ENCODE data around the gene EIF4G1. TPM values are rescaled to one million over a fixed set of nuclear protein-coding genes. Genes with fewer than 3 reads are reported as not detected.

EIF4G1 gene
- total RNA-seq, 1 experiment from 2014 or later = 439 TPM

DNA sequence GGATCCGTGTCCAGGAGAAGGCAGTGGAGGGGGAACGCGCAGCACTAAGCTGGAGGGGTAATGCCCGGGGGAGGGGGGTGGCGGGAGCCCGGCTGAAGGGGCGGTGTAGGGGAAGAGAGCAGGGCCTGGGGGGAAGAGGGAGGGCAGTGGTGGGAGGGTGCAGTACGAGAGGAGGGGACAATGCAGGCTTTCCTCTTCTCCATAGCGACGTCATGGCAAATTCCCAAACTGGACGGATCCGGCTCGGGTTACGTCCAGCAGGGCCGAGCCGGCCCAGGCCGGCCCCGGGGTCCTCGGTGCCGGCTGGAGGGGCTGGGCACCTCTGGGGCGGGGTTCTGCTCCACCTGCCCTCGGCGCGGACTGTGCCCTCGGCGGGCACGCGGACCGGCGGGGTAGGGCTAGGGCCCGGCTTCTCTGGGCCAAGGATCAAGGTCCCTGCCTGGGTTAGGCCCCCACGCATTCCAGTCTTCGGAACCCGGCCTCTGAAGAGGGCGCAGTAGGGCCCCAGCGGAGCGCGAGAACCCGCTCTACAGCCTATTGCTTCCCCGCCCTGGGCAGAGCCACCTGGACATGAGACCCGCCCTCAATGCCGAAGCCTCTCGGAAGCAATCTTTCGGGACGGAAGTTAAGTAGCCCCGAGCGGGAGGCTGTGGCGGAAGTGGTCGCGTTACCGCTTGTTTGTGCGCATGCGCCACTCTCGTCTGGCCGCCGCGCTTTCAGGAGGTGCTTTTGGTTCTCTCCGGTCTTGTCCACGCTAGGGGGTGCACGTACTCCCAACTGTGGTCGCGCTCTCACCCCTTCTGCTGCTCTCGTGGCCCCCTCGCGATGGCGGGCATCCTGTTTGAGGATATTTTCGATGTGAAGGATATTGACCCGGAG, 48.5 kb downstream of the EIF4G1 start:
- Histone ChIP-seq H3K4me3 (peak overlapping the region; percentile 75), H3K36me3 (peaks cover 40% of the 10 kb centered on the region), H3K9me3 (no peaks in the 10 kb centered on the region), H3K27me3 (no peaks in the 10 kb centered on the region)
- peak; percentile 98 for DNase-seq

DNA sequence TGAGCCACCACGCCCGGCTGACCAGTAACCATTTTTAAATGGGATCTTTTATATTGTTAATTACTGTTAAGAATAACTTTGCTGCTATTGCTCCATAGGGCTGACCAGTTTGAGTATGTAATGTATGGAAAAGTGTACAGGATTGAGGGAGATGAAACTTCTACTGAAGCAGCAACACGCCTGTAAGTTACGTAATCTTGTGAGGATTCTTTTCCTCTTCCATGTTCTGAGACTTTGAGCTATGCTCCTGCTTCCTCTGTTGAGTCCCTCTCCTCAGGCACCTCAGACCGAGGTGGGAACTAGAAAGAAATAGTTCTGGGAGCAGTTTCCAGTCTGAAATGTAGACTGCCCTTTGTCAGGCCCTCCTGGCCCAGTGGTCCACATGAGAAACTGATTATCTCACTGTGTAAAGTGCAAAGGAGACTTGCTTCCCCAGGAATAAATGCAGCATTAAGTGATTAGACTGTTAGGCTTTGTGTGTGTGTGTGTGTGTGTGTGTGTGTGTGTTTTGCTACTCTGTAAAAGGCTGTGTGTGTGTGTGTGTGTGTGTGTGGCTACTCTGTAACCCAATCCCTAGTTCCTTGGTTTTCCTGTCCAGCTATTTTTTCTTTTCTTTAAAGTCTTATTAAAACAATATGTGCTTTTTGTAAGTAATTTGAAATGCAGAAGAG, 52.3 kb downstream of the EIF4G1 start:
- Histone ChIP-seq H3K9me3 (no peaks in the 10 kb centered on the region), H3K27me3 (no peaks in the 10 kb centered on the region), H3K4me3 (no peak overlapping the region), H3K36me3 (peaks cover 55% of the 10 kb centered on the region)
- DNase-seq = no peak

DNA sequence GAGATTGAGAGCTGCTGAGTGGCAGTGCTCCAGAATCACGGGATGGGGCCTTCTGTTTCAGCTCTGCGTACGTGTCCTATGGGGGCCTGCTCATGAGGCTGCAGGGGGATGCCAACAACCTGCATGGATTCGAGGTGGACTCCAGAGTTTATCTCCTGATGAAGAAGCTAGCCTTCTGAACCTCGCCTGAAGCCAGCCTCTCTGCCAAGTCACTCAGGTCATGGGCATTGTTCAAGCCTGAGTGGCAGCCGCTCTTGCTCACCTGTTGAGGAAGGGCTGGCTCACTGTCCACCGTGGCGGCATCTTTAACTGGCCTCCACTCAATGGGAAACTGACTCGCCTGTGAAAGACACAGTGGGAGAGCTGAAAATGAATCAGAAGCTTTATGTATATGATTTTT, 53.7 kb downstream of the EIF4G1 start:
- Histone ChIP-seq H3K27me3 (no peaks in the 10 kb centered on the region), H3K4me3 (no peak overlapping the region), H3K9me3 (no peaks in the 10 kb centered on the region), H3K36me3 (peaks cover 55% of the 10 kb centered on the region)
- no peak for DNase-seq

DNA sequence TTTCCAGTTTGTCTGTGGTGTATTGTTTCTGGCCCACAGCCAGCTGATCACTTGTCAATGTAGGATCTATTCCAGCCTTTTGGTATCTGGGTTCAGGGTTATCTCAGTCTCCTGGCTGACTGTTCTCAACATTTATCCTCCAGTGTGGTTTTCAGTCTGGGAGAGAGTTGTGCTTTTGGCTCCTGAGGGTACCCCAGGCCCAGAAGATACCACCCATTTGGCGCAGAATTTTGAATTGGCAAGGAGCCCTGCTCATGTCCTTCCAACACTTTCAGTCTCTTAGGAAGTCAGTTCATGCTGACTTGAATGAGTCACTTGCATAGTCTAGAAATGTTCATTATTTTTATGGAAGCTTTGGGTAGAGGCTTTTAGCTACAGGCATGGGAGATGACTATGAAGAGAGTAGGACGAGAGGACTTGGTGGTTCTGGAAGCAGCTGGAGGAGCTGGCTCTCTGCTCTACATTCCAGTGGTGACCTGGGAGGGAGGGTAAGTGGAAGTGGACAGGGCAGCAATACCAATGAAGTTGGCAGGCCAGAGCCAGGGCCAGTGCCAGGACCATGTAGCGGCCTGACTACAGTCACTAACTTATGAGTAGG, 54.3 kb downstream of the EIF4G1 start:
- no peaks in the 10 kb centered on the region for H3K9me3 ChIP-seq
- DNase-seq = peak; percentile 99
- H3K4me3 ChIP-seq = no peak overlapping the region
- H3K36me3 ChIP-seq = peaks cover 51% of the 10 kb centered on the region
- H3K27me3 ChIP-seq = no peaks in the 10 kb centered on the region

DNA sequence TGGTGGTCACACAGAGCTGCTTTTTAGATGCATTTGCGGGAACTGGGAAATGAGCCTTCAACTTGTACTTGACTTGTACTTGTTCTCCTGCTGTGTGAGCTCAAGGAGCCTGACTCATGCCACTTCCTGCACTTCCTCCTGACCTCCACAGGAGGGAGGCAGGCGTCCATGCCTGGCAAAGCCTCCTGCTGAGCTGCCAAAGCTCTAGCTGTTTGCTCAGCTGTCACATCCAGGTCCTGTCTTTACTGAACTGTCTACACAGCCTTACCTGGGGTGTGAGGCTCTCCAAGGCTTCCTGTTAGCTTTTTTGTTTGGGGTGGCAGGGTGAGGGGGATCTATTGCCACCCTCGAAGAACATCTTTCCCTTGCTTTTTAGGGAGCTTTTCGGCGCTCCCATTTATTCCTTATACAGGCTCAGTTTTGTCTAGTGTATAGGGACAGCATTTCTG, 57.2 kb downstream of the EIF4G1 start:
- no peaks in the 10 kb centered on the region for H3K9me3 ChIP-seq

DNA sequence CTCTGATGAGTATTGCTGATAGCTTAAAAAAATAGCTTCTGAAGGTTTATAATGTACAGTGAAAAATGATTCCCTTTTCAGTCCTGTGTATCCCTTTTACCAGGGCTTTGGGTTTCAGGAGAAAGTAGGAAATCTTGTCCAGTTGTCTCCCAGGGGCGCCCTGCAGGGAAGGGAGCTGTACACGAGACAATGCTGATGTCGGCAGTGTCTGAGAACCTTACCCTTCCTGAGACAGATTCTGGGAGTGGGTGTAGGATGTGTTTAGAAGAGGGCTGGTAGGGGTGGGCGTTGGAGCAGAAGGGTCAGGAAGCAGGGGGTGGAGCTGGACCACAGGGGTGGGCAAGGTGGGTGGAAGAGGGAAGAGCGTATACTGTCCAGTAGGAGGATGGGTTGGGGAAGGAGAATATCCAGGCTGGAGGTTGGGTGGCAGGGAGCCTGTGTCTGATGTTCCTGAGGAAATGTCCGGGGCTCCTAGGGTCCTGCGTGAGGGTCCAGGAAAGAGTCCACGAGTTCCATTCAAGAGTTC, 58.0 kb downstream of the EIF4G1 start:
- 0 out of 2 replicates have a peak, but pooled peaks cover under 1% of the 10 kb centered on the region for H3K27me3 ChIP-seq
- H3K36me3 ChIP-seq = peaks cover 20% of the 10 kb centered on the region
- no peak for DNase-seq

More for the DNA sequence above, 57.2 kb downstream of the EIF4G1 start:
- Histone ChIP-seq H3K36me3 (peaks cover 26% of the 10 kb centered on the region), H3K27me3 (no peaks in the 10 kb centered on the region), H3K4me3 (no peak overlapping the region)
- peak; percentile 91 for DNase-seq

DNA sequence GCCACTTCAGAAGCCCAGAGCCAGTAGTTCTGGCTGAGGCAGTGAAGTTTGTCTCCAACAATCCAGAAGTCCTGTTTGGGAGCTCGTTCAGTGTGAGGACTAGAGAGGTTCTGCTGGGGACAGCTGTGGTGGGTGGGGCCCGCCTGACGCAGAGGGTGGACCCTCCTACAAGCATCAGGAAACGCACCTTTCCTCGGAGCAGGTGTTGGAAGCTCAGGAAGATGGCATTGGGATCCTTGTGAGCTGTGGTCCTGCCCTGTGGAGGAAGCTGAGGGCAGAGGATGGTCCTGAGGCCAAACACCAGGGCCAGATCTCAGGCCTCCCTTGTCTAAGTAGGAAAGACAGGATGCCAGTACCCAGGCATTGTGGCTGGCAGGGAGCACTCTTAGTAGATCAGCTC, 58.5 kb downstream of the EIF4G1 start:
- Histone ChIP-seq H3K36me3 (peaks cover 16% of the 10 kb centered on the region), H3K27me3 (0 out of 2 replicates have a peak, but pooled peaks cover 3% of the 10 kb centered on the region), H3K4me3 (no peak overlapping the region), H3K9me3 (no peaks in the 10 kb centered on the region)
- no peak for DNase-seq

More for the DNA sequence above, 58.0 kb downstream of the EIF4G1 start:
- Histone ChIP-seq H3K4me3 (no peak overlapping the region), H3K9me3 (no peaks in the 10 kb centered on the region)

DNA sequence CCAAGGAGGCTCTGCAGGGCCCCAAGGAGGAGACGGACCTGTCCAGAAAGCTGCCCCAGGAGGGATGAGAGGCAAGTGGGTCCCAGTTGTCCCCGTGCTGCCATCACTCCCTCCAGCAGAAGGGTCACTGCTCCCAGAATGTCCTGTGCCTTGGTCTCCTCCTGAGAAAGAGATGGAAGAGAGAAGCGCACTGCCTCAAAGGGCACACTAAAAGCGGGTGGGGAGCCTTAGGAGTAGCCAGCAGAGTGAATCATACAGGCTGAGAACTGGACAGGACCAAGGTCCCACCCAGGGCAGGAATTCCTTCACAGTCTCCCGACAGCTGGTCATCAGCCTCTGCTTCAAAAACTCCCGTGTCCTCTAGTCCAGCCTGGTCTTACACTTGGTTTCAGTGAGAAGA, 59.0 kb downstream of the EIF4G1 start:
- Histone ChIP-seq H3K27me3 (0 out of 2 replicates have a peak, but pooled peaks cover 3% of the 10 kb centered on the region), H3K4me3 (no peak overlapping the region), H3K36me3 (peaks cover 11% of the 10 kb centered on the region), H3K9me3 (no peaks in the 10 kb centered on the region)
- peak; percentile 62 for DNase-seq

DNA sequence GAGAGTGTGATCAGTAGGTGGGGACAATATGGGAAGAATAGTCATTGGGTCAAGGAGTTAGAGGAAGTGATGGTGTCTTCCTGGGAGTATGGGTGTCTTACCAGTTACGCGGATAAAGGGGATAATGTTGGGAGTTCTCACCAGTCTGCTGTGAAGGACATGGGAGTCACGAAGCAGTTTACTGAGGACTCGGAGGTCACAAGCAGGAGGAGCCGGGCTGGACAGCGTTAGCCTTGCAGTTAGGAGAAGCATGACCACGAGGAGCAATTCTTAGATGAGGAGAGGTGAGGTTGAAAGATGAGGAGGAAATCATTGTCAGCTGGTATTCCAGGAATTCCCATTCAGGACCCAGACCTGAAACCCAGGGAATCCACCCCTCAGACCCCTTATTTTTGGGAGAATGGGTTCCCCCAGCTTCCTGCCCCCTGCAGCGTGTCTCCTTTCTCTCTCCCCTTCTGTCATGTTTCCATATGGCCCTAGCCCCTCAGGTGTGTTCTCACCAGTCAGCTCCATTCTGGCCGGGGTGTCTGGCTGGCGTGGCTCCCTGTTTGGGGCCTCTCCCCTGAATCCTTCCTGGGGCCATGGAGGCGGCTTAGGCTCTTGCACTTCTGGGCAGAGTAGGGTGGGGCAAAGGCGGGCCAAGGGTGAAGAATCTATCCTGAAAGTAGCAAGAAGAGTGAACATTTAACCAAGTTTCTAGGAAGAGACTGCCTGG, 61.5 kb downstream of the EIF4G1 start:
- Histone ChIP-seq H3K36me3 (no peaks in the 10 kb centered on the region), H3K9me3 (no peaks in the 10 kb centered on the region), H3K4me3 (no peak overlapping the region), H3K27me3 (peaks cover 6% of the 10 kb centered on the region)
- DNase-seq = no peak

DNA sequence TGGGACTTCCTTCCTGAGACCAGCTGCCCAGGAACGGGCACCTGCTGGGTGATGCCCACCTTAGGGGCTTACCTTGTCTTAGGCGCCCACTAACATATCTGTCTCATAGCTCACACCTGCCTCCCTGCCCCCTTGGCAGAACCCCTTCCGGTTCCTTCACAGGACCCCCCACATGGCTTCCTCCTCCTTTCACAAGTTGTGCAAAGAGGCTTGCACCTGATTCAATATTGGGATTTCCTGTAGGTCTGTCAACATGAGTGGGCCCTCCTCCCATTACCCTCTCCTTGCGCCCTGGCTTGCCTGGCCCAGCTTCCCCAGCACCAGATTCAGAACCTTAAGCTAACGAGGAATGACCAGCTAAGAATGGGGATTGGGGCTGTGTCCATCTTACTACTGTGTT, 63.0 kb downstream of the EIF4G1 start:
- Histone ChIP-seq H3K36me3 (no peaks in the 10 kb centered on the region), H3K9me3 (no peaks in the 10 kb centered on the region), H3K4me3 (no peak overlapping the region), H3K27me3 (peaks cover 15% of the 10 kb centered on the region)
- DNase-seq = no peak

DNA sequence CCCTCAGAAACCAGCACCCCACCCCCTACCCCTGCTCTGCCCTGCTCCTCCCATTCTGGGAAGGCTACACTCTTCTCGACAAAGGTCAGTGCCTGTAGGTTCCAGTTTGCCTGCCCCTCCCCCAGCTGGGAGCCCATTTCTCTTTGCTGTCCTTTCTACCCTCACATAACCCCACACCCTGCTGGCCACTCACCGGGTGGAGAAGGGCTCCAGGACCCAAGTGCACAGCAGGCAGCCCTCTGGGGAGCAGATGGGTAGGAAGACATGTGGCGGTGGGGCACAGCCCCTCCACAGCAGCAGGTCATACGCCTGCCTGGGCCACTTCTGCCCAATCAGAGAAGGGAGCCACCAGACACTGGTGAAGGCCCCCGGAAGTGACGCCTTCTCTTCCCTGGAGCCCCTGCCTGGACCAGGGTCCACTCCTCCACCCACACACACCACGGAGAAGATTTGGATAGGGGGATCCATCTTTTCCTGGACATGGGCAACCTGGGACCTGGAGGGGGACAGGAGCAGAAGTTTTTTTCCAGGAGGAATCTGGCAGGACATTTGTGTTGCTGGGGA, 63.6 kb downstream of the EIF4G1 start, which contains the start of gene THPO:
THPO (minus strand) TSS at position 326 of the 564 bp plus-strand sequence. CDS start 1,948 bp downstream, outside the sequence.
- no peak for DNase-seq
- Histone ChIP-seq H3K27me3 (peaks cover 15% of the 10 kb centered on the region), H3K9me3 (no peaks in the 10 kb centered on the region), H3K36me3 (no peaks in the 10 kb centered on the region), H3K4me3 (no peak within 1 kb of the TSS)

DNA sequence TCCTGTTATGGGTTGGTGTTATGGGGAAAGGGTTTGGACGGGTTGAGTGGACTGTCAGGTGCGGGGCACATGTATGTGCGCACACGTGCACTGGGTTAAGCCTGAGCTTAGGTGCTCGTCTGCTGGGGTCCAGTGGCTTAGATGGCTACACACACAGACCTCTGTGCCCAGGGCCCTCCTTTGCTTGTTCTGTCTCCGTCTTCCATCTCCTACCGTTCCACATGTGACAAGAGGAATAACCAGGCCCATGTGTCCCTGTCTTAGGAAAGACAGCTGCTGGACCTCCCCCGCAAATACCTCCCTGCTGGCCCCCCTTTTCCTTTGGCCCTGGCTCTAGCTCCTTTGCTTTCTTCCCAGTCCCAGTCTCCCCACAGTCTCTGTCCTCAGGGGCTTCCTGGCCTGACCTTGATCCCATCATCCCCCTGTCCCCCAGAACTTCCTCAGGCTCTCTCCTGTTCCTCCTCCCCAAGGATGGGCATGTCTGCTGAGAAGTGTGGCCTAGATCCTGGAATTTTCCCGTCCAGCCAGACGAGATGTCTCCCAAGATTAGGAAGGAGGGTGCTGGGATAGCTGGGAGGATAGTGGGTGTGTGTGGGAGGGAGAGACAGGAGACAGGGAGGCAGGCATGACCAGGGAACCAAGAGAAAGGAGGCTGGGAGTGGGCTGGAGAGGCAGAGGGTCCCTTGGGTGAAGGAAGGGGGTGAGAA, 64.4 kb downstream of the EIF4G1 start:
- H3K36me3 ChIP-seq = no peaks in the 10 kb centered on the region
- no peak for DNase-seq
- H3K9me3 ChIP-seq = no peaks in the 10 kb centered on the region
- H3K27me3 ChIP-seq = peaks cover 15% of the 10 kb centered on the region
- no peak overlapping the region for H3K4me3 ChIP-seq

DNA sequence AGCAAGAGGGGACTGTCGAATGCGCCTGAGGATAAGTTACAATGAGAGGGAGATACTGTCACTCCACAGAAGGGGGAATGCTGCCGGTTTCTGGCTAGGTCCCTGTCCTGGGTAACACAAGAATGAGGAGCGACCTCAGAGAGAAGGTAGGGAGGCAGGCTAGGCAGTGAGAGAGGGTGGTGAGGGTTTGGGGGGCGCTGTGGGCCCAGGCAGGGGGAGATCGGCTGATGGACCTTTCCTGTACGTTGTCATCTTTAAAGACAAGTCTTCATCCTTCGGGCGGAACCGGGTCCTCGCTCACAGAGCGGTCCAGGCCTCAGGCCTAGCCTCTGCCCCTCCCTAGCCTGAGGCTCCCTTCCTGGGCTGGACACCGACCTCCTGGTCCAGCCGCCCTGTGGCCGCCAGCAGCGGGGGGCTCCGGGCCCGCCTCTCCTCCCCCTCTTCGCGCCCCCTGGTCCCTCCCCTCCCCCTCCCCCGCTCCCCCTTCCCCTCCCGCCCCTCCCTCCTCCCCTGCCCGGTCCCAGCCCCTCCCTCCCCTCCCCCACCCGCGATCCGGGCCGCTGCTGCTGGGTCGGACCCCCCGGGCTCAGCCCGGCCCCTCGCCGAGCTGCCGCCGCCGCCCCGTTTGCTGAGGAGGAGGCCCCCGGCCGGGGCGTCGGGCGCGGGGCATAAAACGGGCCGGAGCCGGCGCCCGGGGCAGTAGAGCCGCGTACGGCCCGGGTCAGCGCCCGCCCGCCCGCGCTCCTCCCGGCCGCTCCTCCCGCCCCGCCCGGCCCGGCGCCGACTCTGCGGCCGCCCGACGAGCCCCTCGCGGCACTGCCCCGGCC, 65.2 kb downstream of the EIF4G1 start, which contains the start of gene CHRD:
CHRD (plus strand) TSS at position 697 of the 827 bp plus-strand sequence. CDS start 265 bp downstream, outside the sequence.
- Histone ChIP-seq H3K9me3 (no peaks in the 10 kb centered on the region), H3K36me3 (no peaks in the 10 kb centered on the region), H3K27me3 (peaks cover 15% of the 10 kb centered on the region), H3K4me3 (no peak within 1 kb of the TSS)
- no peak for DNase-seq

DNA sequence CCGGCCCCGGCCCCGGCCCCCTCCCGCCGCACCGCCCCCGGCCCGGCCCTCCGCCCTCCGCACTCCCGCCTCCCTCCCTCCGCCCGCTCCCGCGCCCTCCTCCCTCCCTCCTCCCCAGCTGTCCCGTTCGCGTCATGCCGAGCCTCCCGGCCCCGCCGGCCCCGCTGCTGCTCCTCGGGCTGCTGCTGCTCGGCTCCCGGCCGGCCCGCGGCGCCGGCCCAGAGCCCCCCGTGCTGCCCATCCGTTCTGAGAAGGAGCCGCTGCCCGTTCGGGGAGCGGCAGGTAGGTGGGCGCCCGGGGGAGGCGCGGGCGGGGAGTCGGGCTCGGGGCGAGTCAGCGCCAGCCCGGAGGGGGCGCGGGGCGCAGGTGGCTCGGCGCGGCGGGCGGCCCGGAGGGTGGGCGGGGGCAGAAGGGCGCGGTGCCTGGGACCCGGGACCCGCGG, 65.8 kb downstream of the EIF4G1 start:
- no peak overlapping the region for H3K4me3 ChIP-seq
- H3K27me3 ChIP-seq = peaks cover 15% of the 10 kb centered on the region
- no peaks in the 10 kb centered on the region for H3K9me3 ChIP-seq

More for the DNA sequence above, 65.8 kb downstream of the EIF4G1 start:
- no peaks in the 10 kb centered on the region for H3K36me3 ChIP-seq
- peak; percentile 69 for DNase-seq
